Skeletal muscle tissue (tissue), 4 donors: Measurements from ENCODE around the gene AFAP1. TPM values are rescaled to one million over a fixed set of nuclear protein-coding genes. Genes with fewer than 3 reads are reported as not detected.

ENCODE experiments used
- H3K27ac ChIP-seq: one replicate; pipeline ENCODE4 v1.7.0; 2013; ENCODE audit warnings: mild to moderate bottlenecking, low read depth, low read length, inconsistent platforms
- H3K27me3 ChIP-seq, 3 donors: one replicate each; pipeline ENCODE4 v1.7.0; 2013; ENCODE audit warnings: low read length in 3 of 3; ENCODE audit not compliant: control insufficient read depth in 3 of 3, insufficient read depth in 3 of 3
- H3K36me3 ChIP-seq, 3 donors: one replicate each; pipeline ENCODE4 v1.7.0; 2013; ENCODE audit warnings: low read length in 3 of 3; ENCODE audit not compliant: control insufficient read depth in 3 of 3, insufficient read depth in 3 of 3
- H3K4me1 ChIP-seq, 3 donors: one replicate each; pipeline ENCODE4 v1.7.0; 2013; ENCODE audit warnings: low read length in 3 of 3, mild to moderate bottlenecking in 3 of 3; ENCODE audit not compliant: control insufficient read depth in 3 of 3, insufficient read depth in 3 of 3
- H3K4me3 ChIP-seq, 3 donors: one replicate each; pipeline ENCODE4 v1.7.0; 2013; ENCODE audit warnings: low read length in 3 of 3
- H3K9ac ChIP-seq, 3 donors: one replicate each; pipeline ENCODE4 v1.7.0; 2013; ENCODE audit warnings: low read length in 3 of 3, mild to moderate bottlenecking in 3 of 3, moderate library complexity in 2 of 3, low read depth in 1 of 3
- H3K9me3 ChIP-seq, 3 donors: one replicate each; pipeline ENCODE4 v1.7.0; 2013; ENCODE audit warnings: low read length in 3 of 3; ENCODE audit not compliant: control insufficient read depth in 3 of 3
- total RNA-seq: library from RNA; depleted of rRNA; stranded (reverse); fragments of >200 nt; gene quantifications from one replicate; pipeline ENCODE4 v1.2.3, GENCODE V29; 2014
- donor health status: Osteomylitis.

Gene AFAP1
- total RNA-seq, 1 donor from 2014 or later = 29.2 TPM

DNA sequence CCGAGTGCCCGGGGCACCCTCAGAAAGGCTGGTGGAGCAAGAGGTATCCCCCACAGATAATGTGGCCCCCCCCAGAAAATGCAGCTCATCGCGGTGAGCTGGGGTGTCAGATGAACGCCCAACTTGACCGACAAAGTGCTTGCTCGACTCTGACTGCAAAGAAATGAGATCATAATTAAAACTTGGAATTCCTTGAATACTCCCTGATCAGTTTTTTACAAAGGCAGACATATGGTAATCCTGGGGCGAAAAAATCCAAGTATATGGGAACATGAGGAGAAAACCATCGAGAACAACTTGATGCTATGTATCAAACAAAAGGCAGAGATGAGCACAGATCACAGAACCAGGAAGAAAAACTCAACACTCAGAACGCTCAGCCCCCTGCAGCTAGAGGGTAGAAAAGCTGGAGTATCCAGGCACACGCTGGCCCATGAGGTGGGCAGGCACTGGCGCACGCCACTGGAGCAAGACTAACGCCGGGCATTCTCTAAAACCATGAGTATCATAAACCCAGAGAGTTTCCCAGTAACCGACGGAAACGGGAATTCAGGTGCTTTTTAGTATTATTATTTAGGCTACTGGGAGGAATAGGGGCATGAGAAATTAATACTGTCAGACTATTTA lies 127.3 kb downstream of the AFAP1 start:
- Histone ChIP-seq H3K36me3 (peaks cover 3 to 20% (median 10%) of the 10 kb centered on the region in 3 donors), H3K4me1 (peaks cover 16 to 18% (median 18%) of the 10 kb centered on the region in 3 donors)

DNA sequence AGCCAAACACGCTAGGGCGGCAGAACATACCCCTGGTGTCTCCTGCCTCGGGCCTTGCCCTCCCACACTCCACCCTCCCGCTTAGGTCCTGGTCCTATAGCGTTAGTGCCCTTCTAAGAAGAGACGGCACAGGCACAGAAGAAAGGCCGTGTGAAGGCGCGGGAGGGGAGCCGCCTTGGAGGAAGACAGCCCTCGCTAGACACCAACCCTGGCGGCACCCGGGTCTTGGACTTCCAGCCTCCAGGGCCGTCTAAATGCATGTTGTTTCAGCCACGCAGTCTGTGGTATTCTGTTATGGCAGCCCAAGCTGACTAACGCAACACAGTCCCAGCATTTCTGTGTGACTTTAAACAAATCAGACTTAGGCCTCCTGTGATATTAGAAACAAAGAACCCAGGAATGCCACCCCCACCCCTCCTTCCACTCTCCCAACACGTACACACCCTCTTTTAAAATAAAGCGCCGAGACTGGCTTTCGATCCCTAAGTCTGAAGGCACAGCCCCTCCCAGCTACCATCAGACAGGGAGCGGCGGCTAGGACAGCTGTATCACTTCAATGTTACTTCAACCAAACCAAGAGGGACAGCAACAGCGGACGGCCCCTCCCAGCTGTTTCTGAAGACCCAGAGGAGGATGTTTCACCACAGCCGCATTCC lies 128.0 kb downstream of the AFAP1 start:
- Histone ChIP-seq H3K4me3 (no peak overlapping the region), H3K36me3 (peaks cover 3 to 17% (median 8%) of the 10 kb centered on the region in 3 donors), H3K27ac (peak overlapping the region; percentile 27), H3K27me3 (no peaks in the 10 kb centered on the region), H3K4me1 (peaks cover 21 to 25% (median 25%) of the 10 kb centered on the region in 3 donors), H3K9me3 (no peaks in the 10 kb centered on the region), H3K9ac (no peak overlapping the region)

More for the DNA sequence above, 127.3 kb downstream of the AFAP1 start:
- Histone ChIP-seq H3K9ac (no peak overlapping the region), H3K27ac (peak overlapping the region; percentile 27), H3K4me3 (no peak overlapping the region), H3K27me3 (no peaks in the 10 kb centered on the region), H3K9me3 (no peaks in the 10 kb centered on the region)

DNA sequence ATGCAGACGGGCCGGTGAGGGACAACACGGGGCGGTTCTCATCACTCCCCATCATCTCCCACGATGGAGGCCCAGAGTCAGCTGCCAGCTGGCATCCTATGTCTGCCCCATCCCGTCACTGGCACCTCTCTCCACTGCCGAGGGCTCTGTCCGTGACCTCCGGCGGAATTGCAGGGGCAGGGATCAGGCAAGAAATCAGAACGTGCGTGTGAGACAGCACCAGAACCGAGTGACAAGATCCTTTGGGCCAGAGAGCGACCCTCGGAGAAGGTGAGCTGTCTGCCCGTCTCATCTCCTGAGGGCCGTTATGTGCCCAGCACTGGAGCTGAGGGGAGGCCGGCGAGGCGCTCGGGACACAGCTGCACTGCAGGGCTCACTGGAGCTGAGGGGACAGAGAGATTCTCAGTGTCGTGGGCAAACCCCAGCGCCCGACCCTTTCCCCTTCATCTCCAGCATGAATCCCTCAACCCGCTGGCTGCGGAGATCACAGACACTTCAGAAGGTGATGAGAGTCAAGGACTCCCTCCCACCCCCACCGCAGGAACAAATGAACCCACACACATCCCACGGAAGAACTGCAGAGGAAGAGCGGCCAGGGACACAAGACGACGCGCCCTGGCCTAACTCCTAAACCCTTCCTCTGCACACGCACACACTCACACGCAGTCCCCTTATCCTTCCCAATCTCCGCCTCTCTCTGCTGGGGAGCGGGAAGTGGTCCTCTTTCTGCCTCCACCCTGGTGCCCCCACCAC lies 128.7 kb downstream of the AFAP1 start:
- Histone ChIP-seq H3K9me3 (no peaks in the 10 kb centered on the region), H3K27ac (peak overlapping the region; percentile 27), H3K36me3 (peaks cover 3 to 16% (median 8%) of the 10 kb centered on the region in 3 donors), H3K9ac (no peak overlapping the region), H3K27me3 (no peaks in the 10 kb centered on the region), H3K4me3 (no peak overlapping the region), H3K4me1 (peaks cover 27 to 32% (median 32%) of the 10 kb centered on the region in 3 donors)

DNA sequence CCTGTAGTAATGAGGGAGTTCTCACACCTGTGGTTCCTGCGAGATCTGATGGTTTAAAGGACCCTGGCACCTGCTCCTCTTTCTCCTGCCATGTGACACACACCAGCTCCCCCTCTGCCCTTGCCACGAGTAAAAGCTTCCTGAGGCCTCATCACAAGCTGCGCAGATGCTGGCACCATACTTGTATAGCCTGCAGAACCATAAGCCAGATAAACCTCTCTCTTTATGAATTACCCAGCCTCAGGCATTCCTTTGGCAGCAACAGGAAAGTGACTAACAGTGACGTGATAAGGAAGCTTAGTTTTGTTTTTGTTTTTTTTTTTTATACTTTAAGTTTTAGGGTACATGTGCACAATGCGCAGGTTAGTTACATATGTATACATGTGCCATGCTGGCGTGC lies 130.9 kb downstream of the AFAP1 start:
- H3K9ac ChIP-seq = no peak overlapping the region
- H3K4me1 ChIP-seq = peaks cover 33 to 40% (median 39%) of the 10 kb centered on the region in 3 donors
- H3K4me3 ChIP-seq = no peak overlapping the region
- no peaks in the 10 kb centered on the region for H3K9me3 ChIP-seq
- H3K36me3 ChIP-seq = peaks cover 0 to 8% (median 2%) of the 10 kb centered on the region in 3 donors
- H3K27ac ChIP-seq = peak overlapping the region; percentile 8
- no peaks in the 10 kb centered on the region for H3K27me3 ChIP-seq

DNA sequence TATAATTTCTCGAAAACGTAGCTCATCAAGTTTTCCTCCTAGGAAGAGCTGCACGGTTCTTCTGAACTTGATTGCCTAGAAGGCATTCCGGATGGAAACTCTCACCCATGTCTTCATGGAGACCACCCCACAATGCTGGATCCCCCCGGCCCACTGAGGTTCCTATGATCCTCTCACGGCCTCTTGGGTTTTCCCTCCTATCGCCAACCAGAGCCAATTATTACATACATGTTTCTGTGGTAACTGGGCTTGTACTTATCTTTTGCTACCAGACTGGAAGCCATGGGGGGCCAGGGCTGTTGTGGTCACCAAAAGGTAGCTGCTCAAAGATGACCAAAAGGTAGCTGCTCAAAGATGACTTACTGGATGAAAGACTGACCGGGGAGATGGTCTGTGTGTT lies 131.5 kb downstream of the AFAP1 start:
- Histone ChIP-seq H3K9ac (no peak overlapping the region), H3K36me3 (peaks cover 0 to 8% (median 2%) of the 10 kb centered on the region in 3 donors), H3K27ac (peak overlapping the region; percentile 79), H3K27me3 (no peaks in the 10 kb centered on the region), H3K4me3 (no peak overlapping the region), H3K4me1 (peaks cover 34 to 38% (median 36%) of the 10 kb centered on the region in 3 donors), H3K9me3 (no peaks in the 10 kb centered on the region)

DNA sequence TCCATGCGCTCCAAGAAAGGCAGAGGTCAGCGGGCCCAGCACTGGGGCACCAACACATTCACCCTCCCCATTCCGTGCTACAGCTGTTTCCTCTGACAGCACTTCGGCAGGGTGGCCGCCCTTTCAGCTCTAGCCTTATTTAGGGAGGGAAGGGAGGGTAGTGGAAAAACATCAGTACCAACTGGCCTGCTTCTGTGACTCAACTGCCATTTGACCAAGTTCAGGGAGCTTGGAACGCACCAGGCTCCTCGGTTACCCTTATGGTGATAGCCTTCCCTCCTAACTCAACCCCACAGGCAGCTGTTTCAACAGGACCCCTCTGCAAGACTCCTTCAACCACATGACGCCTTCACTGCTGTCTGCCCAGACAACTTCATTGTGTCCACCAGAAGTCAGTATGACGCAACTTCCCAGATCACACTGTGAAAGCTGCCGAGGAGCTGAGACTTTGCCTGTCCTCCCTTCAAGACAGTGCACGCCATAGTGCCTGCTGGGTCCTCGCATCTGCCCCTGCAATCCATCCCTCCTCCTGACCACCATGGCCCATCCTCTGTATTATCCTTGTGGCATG lies 132.2 kb downstream of the AFAP1 start:
- H3K27ac ChIP-seq = peak overlapping the region; percentile 79
- H3K9ac ChIP-seq = peak overlapping the region in 2 of 3 donors; percentile 10 to 71
- no peaks in the 10 kb centered on the region for H3K9me3 ChIP-seq
- H3K36me3 ChIP-seq = peaks cover 0 to 8% (median 2%) of the 10 kb centered on the region in 3 donors
- H3K4me1 ChIP-seq = peaks cover 35 to 40% (median 36%) of the 10 kb centered on the region in 3 donors
- peak overlapping the region in 1 of 3 donors; percentile 49 for H3K4me3 ChIP-seq
- no peaks in the 10 kb centered on the region for H3K27me3 ChIP-seq

DNA sequence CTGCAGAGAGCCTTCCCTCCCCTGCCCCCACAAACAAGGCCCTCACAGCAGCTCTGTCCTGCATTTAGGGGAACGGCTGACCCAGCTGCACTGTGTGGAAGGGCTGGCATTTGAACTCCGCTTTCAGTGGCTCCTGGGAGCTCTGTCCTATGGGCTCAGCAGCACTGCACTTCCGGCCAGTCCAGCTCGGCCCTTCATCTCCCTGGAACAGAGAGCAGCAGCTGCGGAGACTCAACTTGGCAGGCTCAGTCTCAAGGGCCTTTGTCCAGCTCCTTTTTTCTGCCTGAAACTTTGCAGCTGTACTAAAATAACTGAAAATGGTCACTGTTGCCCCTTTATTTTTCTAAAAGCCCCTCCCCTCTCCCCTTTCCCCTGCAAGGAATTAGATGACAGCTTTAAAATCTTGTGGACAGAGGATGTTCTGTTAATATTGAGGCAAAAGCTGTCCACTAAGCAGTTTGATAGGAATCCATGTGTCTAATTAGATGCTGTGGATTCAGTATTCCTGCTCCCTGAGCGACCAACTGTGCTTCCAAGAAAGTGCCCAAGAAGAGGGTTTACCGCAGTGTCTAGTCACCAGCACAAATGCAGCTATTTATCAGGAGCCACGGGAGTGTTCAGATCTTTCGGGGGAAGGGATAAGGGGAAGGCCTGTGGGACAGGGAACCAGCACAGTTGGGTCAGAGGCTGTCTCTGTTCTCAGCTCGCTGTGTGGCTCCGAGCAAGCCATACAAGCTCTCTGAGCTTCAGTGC lies 133.1 kb downstream of the AFAP1 start:
- Histone ChIP-seq H3K9ac (peak overlapping the region; percentile 25 to 71 (median 51)), H3K36me3 (peaks cover 0 to 8% (median 2%) of the 10 kb centered on the region in 3 donors), H3K4me1 (peaks cover 31 to 40% (median 35%) of the 10 kb centered on the region in 3 donors), H3K9me3 (no peaks in the 10 kb centered on the region), H3K27me3 (no peaks in the 10 kb centered on the region), H3K27ac (peak overlapping the region; percentile 79), H3K4me3 (peak overlapping the region in 1 of 3 donors; percentile 58)

DNA sequence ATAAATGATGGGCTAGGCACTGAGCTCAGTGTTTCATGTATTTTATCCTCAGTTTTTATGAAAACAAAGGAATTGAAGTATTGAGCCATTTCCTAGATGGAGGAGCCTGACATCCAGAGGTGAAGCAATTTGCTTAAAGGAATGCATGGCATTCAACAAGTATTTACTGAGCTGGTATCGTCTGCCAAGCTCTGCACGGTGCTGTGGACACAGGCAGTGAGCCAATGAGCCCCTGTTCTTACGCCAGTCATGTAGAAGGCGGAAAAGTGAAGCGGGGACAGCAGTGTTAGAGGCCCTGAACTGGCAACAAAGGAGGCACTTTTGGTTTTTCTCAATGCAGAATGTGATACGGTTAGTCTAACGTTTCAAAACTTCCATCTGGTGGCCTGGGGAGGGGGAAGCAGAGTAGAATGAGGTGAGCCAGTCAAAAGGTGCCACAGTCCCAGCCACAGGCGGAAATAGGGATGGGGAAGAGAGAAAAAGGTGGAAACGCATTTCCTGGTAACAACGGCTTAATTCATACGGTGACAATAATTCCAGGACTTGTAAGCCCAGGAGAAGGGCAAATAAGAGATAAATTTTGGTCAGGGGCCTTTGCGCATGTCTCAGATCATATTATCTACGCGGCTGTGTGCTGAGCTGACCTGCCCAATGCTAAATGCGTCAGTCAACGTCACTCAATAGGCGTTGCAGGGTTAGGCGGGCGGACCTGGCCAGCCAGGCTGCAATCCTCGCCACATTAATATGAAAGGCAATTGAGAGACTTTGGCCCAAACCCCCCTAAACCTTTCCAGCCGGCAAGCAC lies 133.9 kb downstream of the AFAP1 start:
- H3K9ac ChIP-seq = peak overlapping the region in 2 of 3 donors; percentile 51 to 71
- H3K4me1 ChIP-seq = peaks cover 30 to 37% (median 33%) of the 10 kb centered on the region in 3 donors
- no peaks in the 10 kb centered on the region for H3K9me3 ChIP-seq
- peak overlapping the region in 1 of 3 donors; percentile 58 for H3K4me3 ChIP-seq
- H3K36me3 ChIP-seq = peaks cover 2 to 8% (median 3%) of the 10 kb centered on the region in 3 donors
- peak overlapping the region; percentile 79 for H3K27ac ChIP-seq
- no peaks in the 10 kb centered on the region for H3K27me3 ChIP-seq
